Omental fat pad (tissue), 4 donors: ENCODE results near the gene HOXD1. TPM values are rescaled to one million over a fixed set of nuclear protein-coding genes. Genes with fewer than 3 reads are reported as not detected.

ENCODE experiments used
- ATAC-seq: fragments of 150-250 bp; one replicate; pipeline ENCODE4 v1.9.1; 2016; ENCODE audit warnings: mild to moderate bottlenecking, moderate library complexity; ENCODE audit not compliant: low FRiP score
- DNase-seq: peaks from one replicate; pipeline ENCODE4 v3.0.0-alpha.2; 2019; ENCODE audit warnings: low spot score
- total RNA-seq, 4 donors: library from RNA; depleted of rRNA; stranded (reverse); fragments of >200 nt; gene quantifications; one replicate each; pipeline ENCODE4 v1.1.0, GENCODE V29; 2016
- TF ChIP-seq, protein P1 (sequence below), 3 donors: fragments of 450-650 bp; IDR thresholded peaks; one replicate each; pipeline ENCODE4 v1.5.1; 2016 to 2017; ENCODE audit warnings: antibody characterized with exemption in 3 of 3, mild to moderate bottlenecking in 3 of 3, moderate library complexity in 2 of 3

HOXD1 gene
- total RNA-seq, 4 donors from 2014 or later = 0.19 to 0.95 (median 0.53) TPM

DNA sequence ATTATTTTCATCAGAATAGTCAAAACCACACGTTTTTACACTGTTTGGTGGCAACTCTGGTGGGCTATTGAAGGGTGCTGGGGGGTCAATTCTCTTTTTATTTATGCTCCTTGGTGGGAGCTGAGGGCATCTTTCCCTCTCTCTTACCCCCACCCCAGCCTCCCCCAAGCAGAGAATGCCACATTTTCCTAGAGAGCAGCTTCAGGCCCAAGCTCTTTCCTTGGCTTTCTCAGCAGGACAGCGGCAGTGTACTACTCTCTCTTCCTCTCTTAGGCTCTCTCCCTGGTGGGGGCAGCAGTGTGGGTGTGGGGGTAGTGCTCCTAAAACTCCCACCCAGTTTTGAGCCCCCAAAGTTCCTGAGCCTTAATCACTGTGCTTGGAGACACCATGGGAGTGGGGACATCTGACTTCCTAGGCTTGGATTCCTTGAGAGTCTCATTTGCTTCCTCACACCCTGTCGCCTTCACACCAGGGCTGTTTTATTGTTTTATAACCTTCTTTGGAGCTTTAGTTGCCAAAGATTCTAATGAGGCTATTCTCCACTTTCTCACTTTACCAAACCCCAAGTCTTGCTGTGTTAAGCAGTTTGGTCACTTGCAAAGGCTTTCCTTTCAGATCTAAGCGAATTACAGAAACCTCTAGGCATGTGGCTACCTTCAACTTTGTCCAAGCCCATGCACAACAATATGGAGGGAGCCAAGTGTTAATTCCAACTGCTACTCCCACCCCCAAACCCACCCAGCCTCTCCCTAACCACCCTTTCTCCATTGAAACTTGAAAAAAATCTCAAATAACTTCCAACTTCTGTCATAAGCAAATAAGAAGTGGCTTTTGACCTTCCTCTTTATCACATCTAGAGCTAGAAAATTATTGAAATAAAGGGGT, 43.1 kb upstream of the HOXD1 start:
- DNase-seq = no peak
- ATAC-seq = no peak
- TF ChIP-seq, protein P1, sequence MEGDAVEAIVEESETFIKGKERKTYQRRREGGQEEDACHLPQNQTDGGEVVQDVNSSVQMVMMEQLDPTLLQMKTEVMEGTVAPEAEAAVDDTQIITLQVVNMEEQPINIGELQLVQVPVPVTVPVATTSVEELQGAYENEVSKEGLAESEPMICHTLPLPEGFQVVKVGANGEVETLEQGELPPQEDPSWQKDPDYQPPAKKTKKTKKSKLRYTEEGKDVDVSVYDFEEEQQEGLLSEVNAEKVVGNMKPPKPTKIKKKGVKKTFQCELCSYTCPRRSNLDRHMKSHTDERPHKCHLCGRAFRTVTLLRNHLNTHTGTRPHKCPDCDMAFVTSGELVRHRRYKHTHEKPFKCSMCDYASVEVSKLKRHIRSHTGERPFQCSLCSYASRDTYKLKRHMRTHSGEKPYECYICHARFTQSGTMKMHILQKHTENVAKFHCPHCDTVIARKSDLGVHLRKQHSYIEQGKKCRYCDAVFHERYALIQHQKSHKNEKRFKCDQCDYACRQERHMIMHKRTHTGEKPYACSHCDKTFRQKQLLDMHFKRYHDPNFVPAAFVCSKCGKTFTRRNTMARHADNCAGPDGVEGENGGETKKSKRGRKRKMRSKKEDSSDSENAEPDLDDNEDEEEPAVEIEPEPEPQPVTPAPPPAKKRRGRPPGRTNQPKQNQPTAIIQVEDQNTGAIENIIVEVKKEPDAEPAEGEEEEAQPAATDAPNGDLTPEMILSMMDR (IDR thresholded peaks at IDR 0.05) = no peak

DNA sequence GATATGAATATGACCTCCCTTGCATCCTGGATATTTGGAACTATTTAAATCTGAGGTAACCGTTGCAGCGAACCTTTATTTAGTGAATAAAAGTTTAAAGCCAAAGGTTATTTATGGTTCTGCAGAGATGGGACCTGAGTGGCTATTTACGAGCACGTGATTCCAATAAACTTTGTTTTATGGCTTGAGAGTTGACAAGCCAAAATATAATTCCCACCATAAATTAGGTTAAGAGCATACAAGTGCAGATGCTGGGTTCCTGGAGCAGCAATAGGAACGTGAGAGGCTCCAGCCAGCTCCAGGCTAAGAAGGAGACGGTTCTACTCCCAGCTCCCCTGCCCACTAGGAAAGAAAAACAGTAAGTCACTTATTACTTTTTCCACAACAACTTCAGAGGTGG, 42.4 kb upstream of the HOXD1 start:
- TF ChIP-seq, protein P1 (IDR thresholded peaks at IDR 0.05) = no peak
- DNase-seq (no peak), ATAC-seq (no peak)

DNA sequence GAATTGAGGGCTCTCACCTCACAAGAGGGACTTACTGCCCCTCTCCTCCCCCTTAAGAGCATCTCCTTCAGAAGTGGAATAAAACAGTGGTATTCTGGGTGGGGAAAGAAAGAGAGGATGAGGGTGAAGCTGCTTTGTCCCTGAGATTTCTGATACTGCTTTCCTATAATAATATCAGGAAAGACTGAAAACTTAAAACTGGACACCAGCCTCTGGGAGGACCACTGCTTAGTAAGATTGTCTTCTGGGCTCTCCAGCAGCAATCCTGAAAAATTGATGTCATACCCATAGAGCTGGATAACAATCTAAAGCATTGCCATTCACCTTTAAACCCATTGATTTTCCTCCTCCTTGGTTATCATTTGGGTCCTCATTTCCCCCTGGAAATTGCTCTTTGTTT, 41.8 kb upstream of the HOXD1 start:
- DNase-seq = no peak
- TF ChIP-seq, protein P1 (IDR thresholded peaks at IDR 0.05) = no peak

DNA sequence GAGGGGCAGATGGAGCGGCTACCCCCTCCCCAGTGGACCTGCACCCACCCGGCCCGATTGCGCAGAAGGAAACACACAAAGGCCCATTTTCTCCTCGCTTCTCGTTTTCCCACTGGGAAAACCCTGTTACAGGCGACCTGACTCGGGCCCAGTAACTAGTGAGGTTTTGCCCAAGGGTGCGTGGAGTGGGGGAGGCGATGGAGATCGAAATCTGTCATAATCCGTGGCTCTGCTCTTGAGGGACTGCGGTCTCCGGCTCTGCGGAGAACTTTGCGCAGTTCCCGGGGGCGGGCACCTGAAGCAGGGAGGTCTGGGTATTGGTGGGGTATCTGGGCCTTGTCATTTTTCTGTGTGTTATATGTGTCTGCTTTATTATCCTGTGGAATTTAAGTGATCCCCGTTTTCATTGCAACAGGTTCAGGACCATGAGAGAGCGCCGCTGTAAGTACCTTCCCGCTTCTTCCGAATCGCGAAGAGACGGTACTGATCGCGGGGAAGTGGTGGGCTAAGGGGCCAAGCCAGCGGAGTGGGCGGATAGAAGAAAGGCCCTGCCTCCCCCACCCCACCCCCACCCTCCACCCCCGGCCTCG, 41.2 kb upstream of the HOXD1 start:
- TF ChIP-seq, protein P1 (IDR thresholded peaks at IDR 0.05) = no peak
- DNase-seq (no peak), ATAC-seq (no peak)

More for the DNA sequence above, 41.8 kb upstream of the HOXD1 start:
- ATAC-seq = no peak

DNA sequence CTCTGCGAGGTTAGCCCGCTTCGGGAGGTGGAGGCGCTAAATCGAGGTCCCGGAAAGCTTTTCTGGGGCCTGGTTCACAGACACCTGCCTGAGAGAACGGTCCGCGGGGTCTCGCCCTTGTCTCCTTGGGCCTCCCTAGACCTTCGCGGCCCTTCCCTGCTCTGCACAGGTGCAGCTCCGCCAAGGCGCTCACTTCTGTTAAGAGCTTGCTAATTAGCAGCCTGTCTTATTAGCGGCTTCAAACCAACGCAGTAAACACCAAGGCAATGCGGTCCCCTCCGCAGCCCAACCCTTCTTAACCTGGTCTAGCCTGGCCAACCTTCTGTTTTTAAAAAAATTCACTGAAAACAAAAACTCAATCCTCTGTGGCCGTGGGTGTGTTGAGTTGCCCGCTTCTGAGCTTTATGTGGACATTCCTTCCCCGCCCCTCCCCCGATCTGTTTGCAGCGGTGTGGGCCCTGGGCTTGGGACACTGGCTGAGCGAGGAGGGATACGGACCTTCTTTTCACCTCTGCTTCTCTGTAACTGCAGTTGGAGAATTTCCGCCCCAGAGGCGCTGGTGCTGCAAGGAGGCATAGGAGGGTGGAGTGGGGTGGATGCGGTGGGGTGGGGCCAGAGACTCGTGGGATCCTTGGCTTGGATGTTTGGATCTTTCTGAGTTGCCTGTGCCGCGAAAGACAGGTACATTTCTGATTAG, 40.5 kb upstream of the HOXD1 start:
- TF ChIP-seq, protein P1 (IDR thresholded peaks at IDR 0.05) = no peak
- DNase-seq (no peak), ATAC-seq (no peak)

DNA sequence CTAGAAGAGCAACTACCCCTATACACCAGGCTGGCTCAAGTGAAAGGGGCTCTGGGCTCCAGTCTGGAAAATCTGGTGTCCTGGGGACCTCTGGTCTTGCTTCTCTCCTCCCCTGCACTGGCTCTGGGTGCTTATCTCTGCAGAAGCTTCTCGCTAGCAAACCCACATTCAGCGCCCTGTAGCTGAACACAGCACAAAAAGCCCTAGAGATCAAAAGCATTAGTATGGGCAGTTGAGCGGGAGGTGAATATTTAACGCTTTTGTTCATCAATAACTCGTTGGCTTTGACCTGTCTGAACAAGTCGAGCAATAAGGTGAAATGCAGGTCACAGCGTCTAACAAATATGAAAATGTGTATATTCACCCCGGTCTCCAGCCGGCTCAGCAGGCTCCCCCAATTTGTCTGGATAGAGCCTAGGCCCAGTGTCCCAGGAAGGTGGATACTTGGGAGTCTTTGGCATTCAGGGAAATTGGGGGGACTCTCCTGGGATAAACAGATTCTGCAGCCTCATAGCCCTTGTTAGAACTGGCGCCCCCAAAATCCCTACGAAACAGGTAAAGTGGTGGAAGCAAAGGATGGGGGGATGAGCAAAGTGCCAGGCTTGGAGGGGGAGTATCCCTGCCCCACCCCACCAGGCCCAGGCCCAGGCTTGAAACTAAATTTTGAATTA, 39.6 kb upstream of the HOXD1 start:
- DNase-seq (no peak), ATAC-seq (no peak)
- TF ChIP-seq, protein P1 (IDR thresholded peaks at IDR 0.05) = no peak
